A549 (cell line): Measurements from ENCODE around the gene SORCS2. TPM values are rescaled to one million over a fixed set of nuclear protein-coding genes. Genes with fewer than 3 reads are reported as not detected.

Experiments
- ATAC-seq, 2 experiments: fragments of 200-7000 bp in 1 of 2; fragments of >200 bp in 1 of 2; cut with Nextera tagmentation in 1 of 2; cut with Tn5 transposase in 1 of 2; 3 replicates each; pipeline versions ENCODE4 v1.8.0 to v1.9.1; 2018 to 2020; ENCODE audit warnings: mild to moderate bottlenecking in 1 of 2, moderate library complexity in 1 of 2
- CTCF ChIA-PET: fragments of 300-600 bp; sonication (Branson Sonifier 250); formaldehyde crosslinking; extraction: SDS; loops from one replicate; lab custom pipeline; 2021; ENCODE audit warnings: antibody characterized with exemption, inconsistent platforms; lab: Yijun Ruan, JAX
- POLR2A ChIA-PET: fragments of 350-600 bp; formaldehyde crosslinking; extraction: SDS; loops from one replicate; lab custom pipeline; 2021; ENCODE audit warnings: antibody characterized with exemption, inconsistent platforms; lab: Yijun Ruan, JAX
- DNase-seq, 2 experiments: peaks; one replicate each; pipeline versions ENCODE4 v3.0.0 to v3.0.0-alpha.2; 2011 to 2016; ENCODE audit warnings: low read depth in 1 of 2, low spot score in 1 of 2
- FAIRE-seq: peaks from 2 replicates; lab custom pipeline; 2011; peaks lifted over from hg19 to GRCh38; lab: Jason Lieb, UNC
- H3K27ac ChIP-seq, 2 experiments: fragments of >200 bp; sonication (Bioruptor Twin); formaldehyde crosslinking; 3 replicates each; pipeline ENCODE4 v1.5.1; 2016 to 2017
- H3K4me1 ChIP-seq: fragments of >200 bp; sonication (Bioruptor Twin); formaldehyde crosslinking; 3 replicates; pipeline ENCODE4 v1.6.1; 2016
- H3K4me2 ChIP-seq: fragments of >200 bp; sonication (Bioruptor Twin); formaldehyde crosslinking; 3 replicates; pipeline ENCODE4 v1.6.1; 2016
- H3K4me3 ChIP-seq: fragments of >200 bp; sonication (Bioruptor Twin); formaldehyde crosslinking; 3 replicates; pipeline ENCODE4 v1.5.1; 2016
- H3K9me3 ChIP-seq: fragments of >200 bp; sonication (Bioruptor Twin); formaldehyde crosslinking; 3 replicates; pipeline ENCODE4 v1.6.1; 2016
- BHLHE40 ChIP-seq: IDR thresholded peaks from 2 replicates; pipeline ENCODE4 v1.6.1; 2012; ENCODE audit warnings: low read depth, low read length, inconsistent platforms
- CHD2 ChIP-seq: fragments of 150-350 bp; IDR thresholded peaks from 2 replicates; pipeline ENCODE4 v1.6.1; 2014; ENCODE audit warnings: low read length; ENCODE audit not compliant: partially characterized antibody
- CTCF ChIP-seq: fragments of >200 bp; sonication (Bioruptor Twin); formaldehyde crosslinking; IDR thresholded peaks from 3 replicates; pipeline ENCODE4 v1.5.1; 2016
- EHMT2 ChIP-seq: fragments of 200-600 bp; sonication (generic); IDR thresholded peaks from 2 replicates; pipeline ENCODE4 v1.6.1; 2016; ENCODE audit warnings: antibody characterized with exemption, low read depth, mild to moderate bottlenecking, moderate library complexity
- ELK1 ChIP-seq: fragments of 150-350 bp; IDR thresholded peaks from 2 replicates; pipeline ENCODE4 v1.6.1; 2014; ENCODE audit warnings: low read depth, mild to moderate bottlenecking, low read length
- FOXS1 ChIP-seq: fragments of 250-450 bp; sonication (Bioruptor Pico); IDR thresholded peaks from 2 replicates; pipeline ENCODE4 v1.5.0; 2020; ENCODE audit warnings: mild to moderate bottlenecking, moderate library complexity
- HEYL ChIP-seq: fragments of 250-450 bp; sonication (Bioruptor Pico); IDR thresholded peaks from 2 replicates; pipeline ENCODE4 v1.8.0; 2021; ENCODE audit warnings: mild to moderate bottlenecking, moderate library complexity
- HOXB13 ChIP-seq: fragments of 250-450 bp; sonication (Bioruptor Pico); IDR thresholded peaks from 2 replicates; pipeline ENCODE4 v1.5.0; 2020; ENCODE audit warnings: low read depth, mild to moderate bottlenecking, moderate library complexity
- JUN ChIP-seq, 2 experiments: fragments of >200 bp; sonication (Bioruptor Twin); formaldehyde crosslinking; IDR thresholded peaks; 2 replicates in 1 of 2; 3 replicates in 1 of 2; pipeline ENCODE4 v1.6.1; 2016 to 2017
- JUNB ChIP-seq: fragments of >200 bp; sonication (Bioruptor Twin); formaldehyde crosslinking; IDR thresholded peaks from 2 replicates; pipeline ENCODE4 v1.6.1; 2016
- KDM1A ChIP-seq: fragments of 200-600 bp; sonication (generic); IDR thresholded peaks from 2 replicates; pipeline ENCODE4 v1.6.1; 2016; ENCODE audit warnings: low read depth, mild to moderate bottlenecking
- KDM5A ChIP-seq: fragments of 200-600 bp; sonication (generic); IDR thresholded peaks from 2 replicates; pipeline ENCODE4 v1.6.1; 2016; ENCODE audit warnings: antibody characterized with exemption, mild to moderate bottlenecking
- MAX ChIP-seq: IDR thresholded peaks from 2 replicates; pipeline ENCODE4 v1.6.1; 2012
- PBX3 ChIP-seq: IDR thresholded peaks from 2 replicates; pipeline ENCODE4 v1.6.1; 2012
- POLR2AphosphoS2 ChIP-seq: conservative IDR thresholded peaks from 2 replicates; pipeline ENCODE4 v1.6.1; 2012; ENCODE audit warnings: low read length, improper control_type of control experiment, inconsistent platforms
- RCOR1 ChIP-seq: fragments of 150-350 bp; IDR thresholded peaks from 2 replicates; pipeline ENCODE4 v1.6.1; 2014; ENCODE audit warnings: antibody characterized with exemption, low read length, low read depth
- REST ChIP-seq: fragments of 200-600 bp; sonication (generic); IDR thresholded peaks from 2 replicates; pipeline ENCODE4 v1.6.1; 2016; ENCODE audit warnings: antibody characterized with exemption, mild to moderate bottlenecking, moderate library complexity
- RFX5 ChIP-seq: fragments of 450-650 bp; IDR thresholded peaks from 2 replicates; pipeline ENCODE4 v1.7.1; 2014; ENCODE audit warnings: antibody characterized with exemption, mild to moderate bottlenecking, moderate library complexity
- TFCP2L1 ChIP-seq: fragments of 250-450 bp; sonication (Bioruptor Pico); IDR thresholded peaks from 2 replicates; pipeline ENCODE4 v1.5.0; 2021; ENCODE audit warnings: mild to moderate bottlenecking
- ZC3H11A ChIP-seq: fragments of 450-650 bp; IDR thresholded peaks from 2 replicates; pipeline ENCODE4 v1.6.1; 2014; ENCODE audit warnings: antibody characterized with exemption, mild to moderate bottlenecking
- ZFP36 ChIP-seq: fragments of 450-650 bp; IDR thresholded peaks from 2 replicates; pipeline ENCODE4 v1.6.1; 2014; ENCODE audit warnings: borderline replicate concordance; ENCODE audit not compliant: partially characterized antibody
- ZSCAN20 ChIP-seq: fragments of 250-450 bp; sonication (Bioruptor Pico); IDR thresholded peaks from 2 replicates; pipeline ENCODE4 v1.8.0; 2022; ENCODE audit warnings: mild to moderate bottlenecking, moderate library complexity
- WGBS: methylation state at CpG from one replicate; pipeline ENCODE4 v1.1.6; 2017; ENCODE audit errors: missing lambda C conversion rate; 5-methylcytosine and 5-hydroxymethylcytosine counted together
- polyA plus RNA-seq, 4 experiments: library from polyadenylated mRNA; depleted of rRNA in 3 of 4; stranded (reverse); fragments of >200 nt; fragmentation: RNase III in 1 of 4; extraction: RNeasy Plus Mini Kit Qiagen cat#74134 plus additional on column Dnase treatment in 1 of 4; gene quantifications; 2 replicates in 3 of 4; 3 replicates in 1 of 4; pipeline ENCODE4 v1.2.3, GENCODE V29; 2011 to 2017

SORCS2 gene
- polyA plus RNA-seq, 2 of the 4 experiments (the other 2 are of a cell fraction), result 1.4 to 4.6 TPM

GRCh38 chr4:7705593-7705992 is 513.3 kb downstream of the SORCS2 start:
- Histone ChIP-seq H3K27ac (peak overlapping the region in 1 of 2 experiments; percentile 53; a peak in 2 of 6 replicates), H3K4me1 (no peaks in the 10 kb centered on the region), H3K9me3 (no peaks in the 10 kb centered on the region), H3K4me3 (no peak overlapping the region), H3K4me2 (no peak overlapping the region)
- 67% methylated on average over 5 of the region's 7 CpGs for WGBS
- DNase-seq, result no peak
- TF ChIP-seq RCOR1, result no peak
- no peak for TF ChIP-seq CTCF
- TF ChIP-seq EHMT2, result no peak
- TF ChIP-seq RFX5, result no peak
- no peak for TF ChIP-seq ZFP36
- TF ChIP-seq ELK1, result no peak
- TF ChIP-seq POLR2AphosphoS2, result no peak
- TF ChIP-seq BHLHE40, result no peak
- no peak for TF ChIP-seq KDM5A
- no peak for TF ChIP-seq FOXS1 (CRISPR knock-in tag)
- FAIRE-seq, result no peak
- ChIA-PET POLR2A (no interaction called here), CTCF (no interaction called here)
- ATAC-seq, result no peak

GRCh38 chr4:7708238-7708637 is 515.9 kb downstream of the SORCS2 start:
- DNase-seq (no peak), ATAC-seq (no peak), FAIRE-seq (no peak)
- Histone ChIP-seq H3K9me3 (no peaks in the 10 kb centered on the region), H3K4me2 (no peak overlapping the region), H3K4me3 (no peak overlapping the region), H3K4me1 (no peaks in the 10 kb centered on the region), H3K27ac (no peak overlapping the region)
- TF ChIP-seq ZSCAN20 (CRISPR knock-in tag), result no peak
- TF ChIP-seq REST, result no peak
- TF ChIP-seq ZC3H11A, result no peak
- no peak for TF ChIP-seq PBX3
- no peak for TF ChIP-seq CHD2
- TF ChIP-seq TFCP2L1 (CRISPR knock-in tag), result no peak
- TF ChIP-seq HEYL, result no peak
- TF ChIP-seq JUNB, result no peak
- TF ChIP-seq MAX, result no peak
- no peak for TF ChIP-seq JUN (IDR thresholded peaks at IDR 0.05)
- TF ChIP-seq KDM1A, result no peak
- TF ChIP-seq HOXB13 (CRISPR knock-in tag), result no peak
- CTCF ChIA-PET, result interaction anchor here (2.0 kb wide), 1 partner anchor 12 kb away, joined by 8 read pairs; no protein-coding TSS in a partner anchor
- POLR2A ChIA-PET, result no interaction called here
- WGBS, result 74% methylated on average over 14 of the region's 17 CpGs
